HepG2 (cell line): ENCODE results near the gene NFE2L1. TPM values are rescaled to one million over a fixed set of nuclear protein-coding genes. Genes with fewer than 3 reads are reported as not detected.

ENCODE experiments used
- ARID4A ChIP-seq: sonication (generic); formaldehyde crosslinking; IDR thresholded peaks from 2 replicates; pipeline ENCODE4 v1.5.0; 2020; ENCODE audit warnings: mild to moderate bottlenecking, missing genetic modification reagents, borderline replicate concordance
- GZF1 ChIP-seq: sonication (generic); formaldehyde crosslinking; IDR thresholded peaks from 2 replicates; pipeline ENCODE4 v1.5.1; 2020; ENCODE audit warnings: mild to moderate bottlenecking, missing genetic modification reagents
- HBP1 ChIP-seq: IDR thresholded peaks from 2 replicates; pipeline ENCODE4 v1.6.1; 2016; ENCODE audit warnings: low read depth, control low read depth
- HDAC6 ChIP-seq: fragments of 200-600 bp; sonication (generic); IDR thresholded peaks from 2 replicates; pipeline ENCODE4 v1.7.0; 2017; ENCODE audit warnings: mild to moderate bottlenecking, antibody characterized with exemption, low read length, low read depth
- IRF2 ChIP-seq: IDR thresholded peaks from 2 replicates; pipeline ENCODE4 v1.6.1; 2018; ENCODE audit warnings: missing genetic modification reagents, missing compliant biosample characterization
- KLF13 ChIP-seq: sonication (generic); formaldehyde crosslinking; IDR thresholded peaks from 2 replicates; pipeline ENCODE4 v1.4.0; 2020; ENCODE audit warnings: mild to moderate bottlenecking, missing genetic modification reagents
- ONECUT2 ChIP-seq: sonication (generic); formaldehyde crosslinking; IDR thresholded peaks from 2 replicates; pipeline ENCODE4 v1.4.0; 2020; ENCODE audit warnings: missing genetic modification reagents
- PHF5A ChIP-seq: IDR thresholded peaks from one replicate; pipeline ENCODE4 v1.6.1; 2018; ENCODE audit warnings: low read depth, missing genetic modification reagents; ENCODE audit not compliant: unreplicated experiment
- TOPORS ChIP-seq: sonication (generic); formaldehyde crosslinking; IDR thresholded peaks from 2 replicates; pipeline ENCODE4 v1.8.0; 2023; ENCODE audit warnings: mild to moderate bottlenecking, missing genetic modification reagents
- ZFAT ChIP-seq: sonication (generic); formaldehyde crosslinking; conservative IDR thresholded peaks from 2 replicates; pipeline ENCODE4 v1.8.1; 2023; ENCODE audit warnings: missing genetic modification reagents, inconsistent platforms
- ZGPAT ChIP-seq: IDR thresholded peaks from 2 replicates; pipeline ENCODE4 v1.6.1; 2016; ENCODE audit warnings: mild to moderate bottlenecking
- ZNF138 ChIP-seq: sonication (generic); formaldehyde crosslinking; IDR thresholded peaks from 2 replicates; pipeline ENCODE4 v1.5.0; 2020; ENCODE audit warnings: mild to moderate bottlenecking, low read depth, missing genetic modification reagents
- ZNF296 ChIP-seq: sonication (generic); formaldehyde crosslinking; conservative IDR thresholded peaks from 2 replicates; pipeline ENCODE4 v1.5.0; 2020; ENCODE audit warnings: mild to moderate bottlenecking, missing genetic modification reagents
- ZNF782 ChIP-seq: sonication (generic); formaldehyde crosslinking; IDR thresholded peaks from 2 replicates; pipeline ENCODE4 v1.4.0; 2020; ENCODE audit warnings: missing genetic modification reagents, mild to moderate bottlenecking, borderline replicate concordance
- ZSCAN9 ChIP-seq: IDR thresholded peaks from 2 replicates; pipeline ENCODE4 v1.6.1; 2016; ENCODE audit warnings: borderline replicate concordance
- polyA plus RNA-seq, 8 experiments: library from polyadenylated mRNA; depleted of rRNA in 3 of 8; stranded (reverse) in 7 of 8; unstranded in 1 of 8; fragments of >200 nt; fragmentation: Illumina TruSeq in 4 of 8; extraction: Trizol in 4 of 8; gene quantifications; 2 replicates each; pipeline versions ENCODE4 v1.2.1 to v1.2.3, GENCODE V29; 2011 to 2016; ENCODE audit warnings: low read depth in 4 of 8, missing spikeins in 1 of 8, mixed read lengths in 1 of 8; ENCODE audit not compliant: insufficient read depth in 1 of 8
- total RNA-seq, 5 experiments: library from RNA; depleted of rRNA; stranded (reverse); fragments of >200 nt; fragmentation: Illumina TruSeq; extraction: Trizol; gene quantifications; 2 replicates each; pipeline ENCODE4 v1.2.3, GENCODE V29; 2016; ENCODE audit warnings: low read depth in 1 of 5

The NFE2L1 gene
- total and polyA plus RNA-seq, 2 of the 13 experiments (the other 11 are each of a cell fraction or from before 2014, with no cell fraction given) = 67.0 to 234 TPM

GRCh38 chr17:48107137-48108055 is 59.2 kb downstream of the NFE2L1 start, which contains the start of gene SNX11 (continued):
- TF ChIP-seq ARID4A (CRISPR knock-in tag) (peak; percentile 96), ZSCAN9 (CRISPR knock-in tag) (peak; percentile 89; the same call in 1 of the 2 replicates), ZNF138 (peak; percentile 83; the same call in 1 of the 2 replicates), KLF13 (CRISPR knock-in tag) (peak; percentile 76; the same call in 1 of the 2 replicates), IRF2 (CRISPR knock-in tag) (peak; percentile 80), ZNF296 (CRISPR knock-in tag) (0 out of 2 replicates have a peak, but pooled peaks have one; percentile 30), GZF1 (CRISPR knock-in tag) (0 out of 2 replicates have a peak, but pooled peaks have one; percentile 36), HDAC6 (no peak), PHF5A (peak; percentile 62), HBP1 (CRISPR knock-in tag) (peak; percentile 57; the same call in 1 of the 2 replicates), TOPORS (CRISPR knock-in tag) (peak; percentile 55; the same call in 1 of the 2 replicates), ZNF782 (CRISPR knock-in tag) (no peak; the same call in 1 of the 2 replicates), ONECUT2 (CRISPR knock-in tag) (no peak), ZGPAT (peak; percentile 90), ZFAT (CRISPR knock-in tag) (0 out of 2 replicates have a peak, but pooled peaks have one; percentile 64)
